Measurements from ENCODE around the gene COBL.

COBL gene, protein sequence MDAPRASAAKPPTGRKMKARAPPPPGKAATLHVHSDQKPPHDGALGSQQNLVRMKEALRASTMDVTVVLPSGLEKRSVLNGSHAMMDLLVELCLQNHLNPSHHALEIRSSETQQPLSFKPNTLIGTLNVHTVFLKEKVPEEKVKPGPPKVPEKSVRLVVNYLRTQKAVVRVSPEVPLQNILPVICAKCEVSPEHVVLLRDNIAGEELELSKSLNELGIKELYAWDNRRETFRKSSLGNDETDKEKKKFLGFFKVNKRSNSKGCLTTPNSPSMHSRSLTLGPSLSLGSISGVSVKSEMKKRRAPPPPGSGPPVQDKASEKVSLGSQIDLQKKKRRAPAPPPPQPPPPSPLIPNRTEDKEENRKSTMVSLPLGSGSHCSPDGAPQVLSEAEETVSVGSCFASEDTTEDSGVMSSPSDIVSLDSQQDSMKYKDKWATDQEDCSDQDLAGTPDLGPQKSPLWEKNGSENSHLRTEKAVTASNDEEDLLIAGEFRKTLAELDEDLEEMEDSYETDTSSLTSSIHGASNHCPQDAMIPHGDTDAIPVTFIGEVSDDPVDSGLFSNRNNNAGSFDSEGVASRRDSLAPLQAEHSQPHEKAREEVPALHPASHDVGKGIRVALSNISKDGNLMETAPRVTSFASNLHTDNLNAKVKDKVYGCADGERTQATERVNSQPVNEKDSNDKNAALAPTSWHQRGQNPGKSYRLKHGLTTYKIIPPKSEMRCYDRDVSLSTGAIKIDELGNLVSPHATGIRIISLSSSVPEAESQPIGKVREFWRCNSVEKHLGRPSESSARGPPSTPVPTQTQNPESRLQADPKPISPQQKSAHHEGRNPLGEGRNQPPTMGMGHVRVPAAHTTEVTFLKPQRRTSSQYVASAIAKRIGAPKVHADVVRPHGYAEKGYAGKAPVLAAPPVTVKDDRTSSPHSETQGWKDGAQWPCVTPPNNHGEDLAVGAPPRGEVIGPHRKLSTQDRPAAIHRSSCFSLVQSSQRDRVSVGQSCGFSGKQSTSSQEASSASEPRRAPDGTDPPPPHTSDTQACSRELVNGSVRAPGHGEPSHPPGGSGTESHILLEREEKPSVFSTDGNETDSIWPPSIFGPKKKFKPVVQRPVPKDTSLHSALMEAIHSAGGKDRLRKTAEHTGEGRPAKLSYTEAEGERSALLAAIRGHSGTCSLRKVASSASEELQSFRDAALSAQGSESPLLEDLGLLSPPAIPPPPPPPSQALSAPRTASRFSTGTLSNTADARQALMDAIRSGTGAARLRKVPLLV

DNA sequence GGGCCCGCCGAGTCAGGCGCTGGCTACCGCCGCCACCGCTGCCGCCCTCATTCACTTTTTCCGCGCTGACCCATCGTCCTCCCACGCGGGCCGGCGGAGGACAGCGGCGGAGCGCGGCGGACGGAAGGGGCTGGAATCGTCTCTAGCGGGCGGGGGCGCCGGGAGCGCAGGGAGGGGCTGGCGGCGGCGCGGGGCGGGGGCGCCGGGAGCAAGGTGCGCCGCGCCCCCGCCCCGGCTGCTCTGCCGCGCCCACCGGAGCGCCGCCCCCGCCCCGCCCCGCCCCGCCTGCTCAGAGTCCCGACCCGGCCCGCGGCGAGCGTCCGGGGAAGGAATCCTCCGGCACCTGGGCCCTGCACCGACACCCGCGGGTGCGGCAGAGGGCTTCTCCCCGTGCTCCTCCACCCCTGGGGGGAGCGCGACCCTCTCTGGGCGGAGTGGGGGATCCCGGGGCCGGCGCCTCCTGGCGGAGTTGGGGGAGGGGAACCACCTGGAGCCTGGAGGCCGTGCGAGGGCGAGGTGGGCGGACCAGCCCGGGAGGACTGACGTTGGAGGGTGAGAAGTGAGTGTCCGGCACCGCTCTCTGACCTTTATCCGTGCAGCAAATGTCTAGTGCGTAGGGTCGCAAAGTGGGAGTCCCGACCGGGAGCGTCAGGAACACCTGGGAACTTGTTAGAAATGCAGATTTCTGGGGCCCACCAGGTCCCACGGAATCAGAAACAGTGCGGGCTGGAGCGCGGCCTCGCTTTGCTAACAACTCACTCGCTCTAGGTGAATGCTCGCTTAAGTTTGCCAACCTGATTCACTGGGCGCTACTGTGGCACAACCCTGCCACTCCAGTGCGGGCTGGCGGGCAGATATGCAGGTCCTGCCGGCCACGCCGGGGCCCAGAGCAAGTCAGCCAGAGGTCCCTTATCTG is at the start of gene COBL:
Gene COBL (minus strand): TSS at position 144 of the 916 bp plus-strand sequence. CDS start 176 bp downstream, outside the sequence.
- DNase-seq, result no peak

GRCh38 chr7:51366172-51366728 is 49.6 kb upstream of the COBL start:
- no peak for DNase-seq

- peak in 1 of 2 donors; percentile 63 for DNase-seq
Observed at GRCh38 chr7:51357821-51358220, 41.2 kb upstream of the COBL start.

GRCh38 chr7:51356849-51357516 is 40.4 kb upstream of the COBL start:
- no peak for DNase-seq

DNA sequence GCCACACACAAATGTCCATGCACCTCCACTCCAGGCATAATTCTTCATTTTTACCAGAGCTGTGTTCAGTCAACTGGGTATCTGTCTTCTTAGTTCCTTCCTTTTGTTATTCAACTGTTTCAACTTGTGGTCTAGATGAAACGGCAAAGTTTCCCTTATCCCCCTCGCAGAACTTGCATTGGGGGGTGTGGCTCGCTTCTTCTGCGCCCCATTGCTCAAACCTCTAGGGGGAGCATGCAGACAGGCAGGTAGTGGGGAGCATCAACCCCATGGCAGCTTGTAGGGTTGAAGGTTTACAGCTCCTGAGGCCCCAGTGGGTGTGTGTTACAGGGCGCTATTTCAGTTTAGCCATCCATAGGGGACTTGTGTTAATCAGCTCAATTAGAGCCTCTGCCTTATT is 38.3 kb upstream of the COBL start:
- DNase-seq, result no peak

DNA sequence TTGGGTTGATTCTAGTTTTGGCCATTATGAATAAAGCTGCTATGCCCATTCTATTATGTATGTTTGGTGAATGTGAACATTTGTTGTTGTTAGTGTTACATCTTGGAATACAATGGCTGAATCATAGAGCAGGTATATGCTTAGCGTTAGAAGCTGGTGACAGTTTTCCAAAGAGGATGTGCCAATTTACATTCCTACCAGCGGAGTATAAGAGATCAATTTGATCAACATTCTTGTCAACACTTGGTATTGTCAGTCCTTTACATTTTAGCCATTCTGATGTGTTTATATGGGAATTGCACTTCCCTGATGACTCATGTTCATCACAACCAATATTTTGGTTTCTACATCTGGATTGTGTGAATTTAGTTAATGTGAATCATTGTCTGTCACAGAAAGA is 37.8 kb upstream of the COBL start:
- DNase-seq, result no peak

DNA sequence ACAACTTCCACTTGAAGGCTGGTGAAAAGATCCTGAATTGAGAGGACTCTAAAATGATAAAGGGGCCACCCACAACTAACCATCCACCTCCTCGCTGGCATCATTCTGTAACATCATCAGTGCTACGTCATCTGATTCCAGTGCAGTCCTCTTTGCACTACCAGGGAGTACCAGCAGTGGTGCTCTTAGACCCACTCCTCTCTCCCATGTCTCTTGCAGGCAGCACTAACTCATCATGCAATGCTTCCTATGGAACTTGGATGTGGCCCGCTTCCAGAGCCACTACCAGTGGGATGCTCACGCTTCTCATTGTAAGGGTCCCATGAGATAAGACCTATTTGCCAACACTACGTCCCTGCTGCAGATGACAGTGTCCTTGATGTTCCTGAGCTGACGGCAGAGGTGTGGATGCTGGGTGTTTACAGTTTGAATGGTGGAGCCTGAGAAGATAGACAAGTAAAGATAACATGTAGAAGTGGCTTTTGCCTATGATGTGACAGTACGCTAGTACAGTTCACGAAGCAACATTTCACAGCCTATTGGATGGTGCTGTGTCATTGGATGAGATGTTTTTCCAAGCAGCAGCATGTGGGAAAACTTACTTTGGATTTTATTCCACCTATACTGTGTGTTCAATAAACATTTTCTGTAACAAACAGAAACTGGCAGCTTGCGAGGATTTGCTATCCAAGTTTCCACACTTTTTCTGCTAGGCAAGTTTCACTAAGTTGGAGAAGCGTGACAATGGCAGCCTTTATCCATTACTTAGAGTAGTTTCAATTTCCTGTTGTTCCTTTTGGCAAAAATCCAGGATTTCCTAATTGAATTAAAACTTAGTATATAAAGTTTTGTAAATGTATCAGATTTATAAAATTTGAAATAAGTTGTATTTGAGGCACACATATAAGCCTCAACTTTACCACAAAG is 35.8 kb upstream of the COBL start:
- DNase-seq, result no peak

DNA sequence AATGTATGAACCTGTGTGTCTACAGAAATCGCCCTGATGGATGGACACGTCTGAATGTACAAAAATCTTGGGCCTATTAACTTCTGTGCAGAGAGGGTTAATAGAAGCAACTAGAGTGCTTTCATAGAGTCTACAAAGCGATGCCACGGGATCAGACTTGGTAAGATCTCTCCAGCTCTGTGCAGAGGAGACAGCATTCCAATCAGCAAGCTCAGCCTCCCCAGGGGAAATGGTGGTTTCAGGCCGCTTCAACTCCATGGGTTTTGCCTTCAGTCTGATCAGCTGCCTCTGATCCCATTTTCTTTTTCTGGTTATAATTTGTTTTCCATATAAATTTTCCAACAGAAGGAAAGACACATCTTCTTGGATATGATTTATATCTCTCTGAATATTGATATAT is 35.1 kb upstream of the COBL start:
- no peak for DNase-seq

DNA sequence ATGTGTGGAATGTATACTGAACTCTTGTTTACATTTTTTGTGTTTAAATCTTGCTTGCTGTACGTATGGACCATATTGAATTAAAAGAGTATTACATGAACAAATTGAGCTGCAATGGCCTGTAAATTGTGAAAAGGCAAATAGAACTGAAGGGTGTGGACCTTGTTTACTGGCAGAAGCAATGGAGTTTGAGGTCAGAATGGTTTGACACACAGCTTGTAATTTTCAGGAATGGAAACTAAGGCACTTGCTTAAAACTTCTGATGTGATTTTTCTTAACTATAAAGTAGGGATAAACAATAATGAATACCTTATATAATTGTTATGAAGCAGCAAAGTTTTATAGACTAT is 33.9 kb upstream of the COBL start:
- DNase-seq, result no peak

- no peak for DNase-seq
Observed at GRCh38 chr7:51349820-51350545, 33.4 kb upstream of the COBL start.

GRCh38 chr7:51346126-51346525 is 29.5 kb upstream of the COBL start:
- DNase-seq, result no peak

- no peak for DNase-seq
Observed at GRCh38 chr7:51344406-51345138, 28.0 kb upstream of the COBL start.

DNA sequence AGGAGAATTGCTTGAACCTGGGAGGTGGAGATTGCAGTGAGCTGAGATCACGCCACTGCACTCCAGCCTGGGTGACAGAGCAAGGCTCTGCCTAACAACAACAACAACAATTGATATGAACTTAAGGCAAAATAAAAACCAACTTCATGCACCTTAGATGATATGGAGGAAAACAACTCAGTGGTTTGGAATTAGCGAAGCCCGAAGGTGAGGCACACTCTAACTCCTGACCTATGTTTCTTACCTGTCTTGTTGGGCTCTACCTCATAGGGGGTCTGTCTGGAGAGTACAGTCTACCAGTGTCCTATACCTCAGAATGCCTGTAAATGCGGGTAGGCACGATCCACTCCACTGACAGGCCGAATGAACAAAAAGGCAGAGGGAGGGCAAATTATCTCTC is 24.3 kb upstream of the COBL start:
- DNase-seq, result no peak

GRCh38 chr7:51340029-51340838 is 23.6 kb upstream of the COBL start:
- no peak for DNase-seq

DNA sequence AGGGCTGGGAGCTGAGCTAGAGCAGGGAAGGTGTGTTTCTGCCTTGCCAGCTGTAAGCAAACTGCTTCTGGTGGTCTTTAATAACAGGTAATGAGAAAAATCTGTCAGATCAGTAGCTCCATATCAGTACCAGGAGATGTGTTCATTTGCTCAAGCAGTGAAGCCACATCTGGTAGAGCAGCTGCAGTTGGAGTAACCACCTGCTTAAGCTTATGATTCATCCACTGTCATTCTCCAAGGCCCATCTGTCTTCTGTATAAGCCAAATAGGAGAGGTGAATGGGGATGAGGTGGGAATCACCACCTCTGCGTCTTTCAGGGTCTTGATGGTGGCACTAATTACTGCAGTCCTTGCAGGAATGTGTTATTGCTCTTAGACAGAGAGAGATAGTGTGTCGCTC is 18.4 kb upstream of the COBL start:
- DNase-seq, result no peak

GRCh38 chr7:51329696-51330263 is 13.2 kb upstream of the COBL start:
- no peak for DNase-seq

DNA sequence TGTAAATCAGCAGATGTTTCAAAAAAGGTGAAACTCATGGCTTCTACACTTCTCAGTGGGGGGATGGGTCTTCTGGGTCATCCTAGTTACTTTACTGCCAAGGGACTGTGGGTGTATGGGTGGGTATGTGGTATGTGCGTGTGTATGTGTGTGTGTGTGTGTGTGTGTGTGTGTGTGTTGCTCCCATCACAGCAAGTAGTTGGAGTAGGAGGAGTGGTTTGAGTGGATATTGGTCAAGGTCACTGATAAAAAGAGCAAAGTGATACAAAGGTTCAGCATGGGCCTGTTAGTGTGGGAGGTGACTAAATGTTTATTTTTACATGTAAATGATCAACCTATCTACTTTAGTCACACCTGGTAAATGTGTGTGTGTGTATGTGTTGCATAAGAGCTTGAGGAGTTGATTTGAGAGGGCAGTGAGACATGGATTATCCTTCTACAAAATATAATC is 11.8 kb upstream of the COBL start:
- no peak for DNase-seq

Data from hippocampal formation (tissue), 2 donors.